GM18511 (cell line): ENCODE results near the gene GPHN.
"Not testable (repeated sequence)": the region's sequence is repeated elsewhere in the genome, so short reads cannot be mapped to it uniquely, and the experiment has no call there.

Experiments used
- ATAC-seq: cut with Tn5 transposase; IDR thresholded peaks from one replicate; pipeline ENCODE4 v1.9.1; 2021; ENCODE audit warnings: mild to moderate bottlenecking, moderate library complexity; ENCODE audit not compliant: unreplicated experiment

Gene GPHN

DNA sequence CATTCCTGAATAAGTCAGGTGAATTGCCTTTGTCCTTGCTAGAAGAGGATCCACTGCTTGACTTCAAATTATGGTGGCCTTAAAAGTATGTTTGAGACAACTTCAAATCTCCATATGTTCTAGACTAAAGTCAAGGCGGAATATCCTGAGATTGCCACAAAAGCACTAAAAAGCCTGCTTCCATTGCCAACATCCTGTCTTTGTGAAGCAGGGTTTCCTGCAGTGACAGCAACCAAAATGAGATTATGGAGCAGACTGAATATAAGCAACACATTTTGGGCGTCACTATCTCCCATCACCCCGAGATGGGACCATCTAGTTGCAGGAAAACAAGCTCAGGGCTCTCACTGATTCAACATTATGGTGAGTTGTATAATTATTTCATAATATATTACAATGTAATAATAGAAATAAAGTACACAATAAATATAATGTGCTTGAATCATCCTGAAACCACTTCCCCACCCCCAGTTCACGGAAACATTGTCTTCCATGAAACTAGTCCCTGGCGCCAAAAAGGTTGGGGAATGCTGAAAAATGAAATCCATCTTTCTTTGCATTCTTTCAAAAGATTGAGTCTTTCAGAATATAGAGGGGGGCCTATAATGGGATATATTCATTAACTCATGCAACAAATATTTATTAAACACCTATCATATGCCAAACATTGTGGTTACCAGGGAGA lies 143.7 kb downstream of the GPHN start:
- no peak for ATAC-seq

- no peak for ATAC-seq
Observed at GRCh38 chr14:66652525-66653106, 144.7 kb downstream of the GPHN start.

DNA sequence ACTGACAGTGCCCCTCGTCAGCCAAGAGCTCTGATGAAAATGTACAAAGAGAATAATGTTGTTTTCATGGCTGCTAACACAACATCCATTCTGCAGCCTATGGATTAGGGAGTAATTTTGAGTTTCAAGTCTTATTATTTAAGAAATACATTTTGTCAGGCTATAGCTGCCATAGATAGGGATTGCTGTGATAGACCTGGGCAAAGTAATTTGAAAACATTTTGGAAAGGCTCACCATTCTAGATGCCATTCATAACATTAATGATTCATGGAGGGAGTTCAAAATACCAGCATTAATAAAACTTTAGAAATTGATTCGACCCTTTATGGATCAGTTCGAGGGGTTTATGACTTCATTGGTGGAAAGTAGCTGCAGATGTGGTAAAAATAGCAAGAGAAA lies 149.8 kb downstream of the GPHN start:
- ATAC-seq, result no peak

GRCh38 chr14:66662374-66662773 lies 154.4 kb downstream of the GPHN start:
- ATAC-seq, result no peak

GRCh38 chr14:66677780-66678179 lies 169.8 kb downstream of the GPHN start:
- ATAC-seq, result no peak

DNA sequence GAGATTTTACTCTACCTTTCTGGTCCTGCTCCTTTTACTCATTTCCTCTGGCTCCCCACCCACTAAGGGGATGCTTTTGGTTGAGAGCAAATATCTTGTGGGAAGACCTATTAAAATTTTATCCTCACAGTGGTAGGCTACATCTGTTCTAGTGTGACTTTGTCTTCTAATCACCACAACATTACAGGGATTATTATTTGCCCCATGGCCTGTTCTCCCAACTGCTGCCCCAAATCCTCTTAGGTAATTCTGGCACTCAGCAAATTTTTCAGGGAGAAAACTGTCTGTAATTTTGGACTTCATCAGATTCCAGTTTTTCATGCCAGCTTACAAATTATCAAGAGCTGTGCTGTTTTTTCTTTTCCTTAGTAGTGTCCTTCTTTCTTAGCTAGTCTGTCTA lies 172.3 kb downstream of the GPHN start:
- no peak for ATAC-seq

GRCh38 chr14:66696326-66696725 lies 188.4 kb downstream of the GPHN start:
- ATAC-seq, result no peak

GRCh38 chr14:66698503-66698902 lies 190.6 kb downstream of the GPHN start:
- no peak for ATAC-seq

DNA sequence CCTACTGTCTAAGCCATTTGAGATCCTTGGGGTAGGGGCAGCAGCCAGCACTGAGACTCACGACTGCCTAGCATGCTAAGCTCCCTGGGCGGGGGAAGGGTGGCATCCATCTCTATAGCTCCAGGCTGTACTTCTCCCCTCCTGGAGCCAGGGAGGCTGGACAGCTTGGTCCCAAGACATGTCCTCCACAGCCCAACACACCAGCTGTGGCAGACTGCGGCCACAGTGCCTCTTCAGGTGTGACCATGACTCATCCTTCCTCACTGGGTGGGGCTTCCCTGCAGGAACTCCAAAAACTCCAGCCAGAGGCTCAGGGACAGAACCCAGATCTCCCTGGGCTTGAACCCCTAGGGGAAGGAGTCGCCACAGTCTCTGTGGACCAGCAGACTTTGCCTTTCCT lies 193.9 kb downstream of the GPHN start:
- no peak for ATAC-seq

GRCh38 chr14:66708267-66708666 lies 200.3 kb downstream of the GPHN start:
- no peak for ATAC-seq

DNA sequence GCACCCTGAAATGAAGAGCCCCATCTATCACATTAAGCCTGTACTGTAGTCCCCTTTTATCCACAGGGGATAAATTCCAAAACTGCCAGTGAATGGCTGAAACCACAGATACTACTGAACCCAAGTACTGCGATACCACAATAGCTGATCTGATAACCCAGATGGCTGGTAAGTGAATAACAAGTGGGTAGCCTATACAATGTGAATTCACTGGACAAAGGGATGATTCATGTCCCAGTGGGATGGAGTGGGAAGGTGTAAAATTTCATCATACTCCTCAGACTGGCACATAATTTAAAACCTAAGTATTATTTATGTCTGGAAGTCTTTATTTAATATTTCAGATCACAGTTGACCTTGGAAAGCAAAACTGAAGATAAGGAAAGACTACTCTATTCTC lies 201.3 kb downstream of the GPHN start:
- ATAC-seq, result no peak

DNA sequence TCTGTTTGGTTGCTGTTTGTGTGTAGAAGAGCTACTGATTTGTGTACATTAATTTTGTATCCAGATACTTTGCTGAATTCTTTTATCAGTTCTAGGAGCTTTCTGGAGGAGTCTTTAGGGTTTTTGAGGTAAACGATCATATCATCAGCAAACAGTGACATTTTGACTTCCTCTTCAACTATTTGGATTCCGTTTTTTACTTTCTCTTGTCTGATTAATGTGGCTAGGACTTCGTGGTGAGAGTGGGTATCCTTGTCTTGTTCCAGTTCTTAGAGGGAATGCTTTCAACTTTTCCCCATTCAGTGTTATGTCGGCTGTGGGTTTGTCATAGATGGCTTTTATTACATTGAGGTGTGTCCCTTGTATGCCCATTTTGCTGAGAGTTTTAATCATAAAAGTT lies 206.3 kb downstream of the GPHN start:
- not testable (repeated sequence) for ATAC-seq

DNA sequence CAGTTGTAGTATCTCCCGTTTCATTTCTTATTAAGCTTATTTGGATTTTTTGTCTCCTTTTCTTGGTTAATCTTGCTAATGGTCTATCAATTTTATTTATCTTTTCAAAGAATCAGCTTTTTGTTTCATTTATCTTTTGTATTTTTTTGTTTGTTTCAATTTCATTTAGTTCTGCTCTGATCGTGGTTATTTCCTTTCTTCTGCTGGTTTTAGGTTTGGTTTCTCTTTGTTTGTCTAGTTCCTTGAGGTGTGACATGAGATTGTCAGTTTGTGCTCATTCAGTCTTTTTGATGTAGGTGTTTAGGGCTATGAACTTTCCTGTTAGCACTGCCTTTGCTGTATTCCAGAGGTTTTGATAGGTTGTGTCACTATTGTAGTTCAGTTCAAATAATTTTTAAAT lies 207.4 kb downstream of the GPHN start:
- ATAC-seq, result not testable (repeated sequence)

DNA sequence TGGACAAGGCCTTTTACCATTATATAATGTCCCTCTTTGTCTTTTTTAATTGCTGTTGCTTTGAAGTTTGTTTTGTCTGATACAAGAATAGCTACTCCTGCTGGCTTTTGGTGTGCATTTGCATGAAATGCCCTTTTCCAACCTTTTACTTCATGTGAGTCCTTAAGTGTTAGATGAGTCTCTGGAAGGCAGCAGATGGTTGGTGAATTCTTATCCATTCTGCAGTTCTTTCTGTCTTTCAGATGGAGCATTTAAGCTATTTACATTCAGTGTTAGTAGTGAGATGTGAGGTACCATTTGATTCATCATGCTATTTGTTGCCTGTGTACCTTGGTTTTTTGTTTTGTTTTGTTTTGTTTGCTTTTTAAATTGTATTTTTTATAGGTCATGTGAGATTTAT lies 208.3 kb downstream of the GPHN start:
- ATAC-seq, result no peak

- ATAC-seq, result no peak
Observed at GRCh38 chr14:66717561-66718140, 209.7 kb downstream of the GPHN start.

DNA sequence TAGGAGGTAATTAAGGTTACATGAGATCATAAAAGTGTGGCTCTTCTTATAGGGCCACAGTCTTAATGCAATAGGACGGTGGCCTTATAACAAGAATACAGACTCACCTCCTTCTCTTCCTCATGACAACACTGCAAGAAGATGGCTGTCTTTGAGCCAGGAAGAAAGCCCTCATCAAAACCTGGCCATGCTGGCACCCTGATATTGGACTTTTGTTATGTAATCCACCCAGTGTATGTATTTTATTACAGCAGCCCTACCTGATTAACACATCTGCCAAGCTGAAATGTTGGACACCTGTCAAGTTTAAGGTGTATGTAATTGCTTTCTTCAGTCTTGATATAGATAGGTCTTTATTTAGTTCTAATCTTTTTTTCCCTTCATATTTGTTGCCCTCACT lies 217.0 kb downstream of the GPHN start:
- ATAC-seq, result no peak

DNA sequence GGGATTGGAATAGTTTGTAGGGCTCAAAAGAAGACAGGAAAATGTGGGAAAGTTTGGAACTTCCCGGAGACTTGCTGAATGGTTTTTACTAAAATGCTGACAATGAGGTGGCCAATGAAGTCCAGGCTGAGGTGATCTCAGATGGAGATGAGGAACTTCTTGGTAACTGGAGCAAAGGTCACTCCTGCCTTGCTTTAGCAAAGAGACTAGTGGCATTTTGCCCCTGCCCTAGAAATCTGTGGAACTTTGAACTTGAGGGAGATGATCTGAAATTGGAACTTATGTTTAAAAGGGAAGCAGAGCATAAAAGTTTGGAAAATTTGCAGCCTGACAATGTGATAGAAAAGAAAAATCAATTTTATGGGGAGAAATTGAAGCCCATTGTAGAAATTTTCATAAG lies 223.4 kb downstream of the GPHN start:
- not testable (repeated sequence) for ATAC-seq

DNA sequence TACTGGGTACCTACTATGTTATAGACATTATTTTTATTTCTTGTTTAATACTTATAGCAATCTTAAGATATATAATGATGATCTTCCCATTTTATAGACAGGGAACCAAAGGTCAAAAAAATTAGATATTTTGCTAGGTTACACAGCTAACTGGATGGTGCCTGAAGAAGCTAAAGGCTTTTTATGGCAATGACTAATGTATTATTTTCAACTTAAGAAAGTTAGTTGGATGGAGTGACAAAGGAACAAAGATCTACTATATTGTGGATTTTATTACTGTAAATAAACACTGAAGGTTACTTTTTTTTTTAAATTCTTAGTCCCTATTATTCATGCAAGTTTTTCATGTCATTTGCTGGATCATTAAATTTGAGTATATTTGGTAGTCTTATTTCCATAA lies 227.9 kb downstream of the GPHN start:
- no peak for ATAC-seq

DNA sequence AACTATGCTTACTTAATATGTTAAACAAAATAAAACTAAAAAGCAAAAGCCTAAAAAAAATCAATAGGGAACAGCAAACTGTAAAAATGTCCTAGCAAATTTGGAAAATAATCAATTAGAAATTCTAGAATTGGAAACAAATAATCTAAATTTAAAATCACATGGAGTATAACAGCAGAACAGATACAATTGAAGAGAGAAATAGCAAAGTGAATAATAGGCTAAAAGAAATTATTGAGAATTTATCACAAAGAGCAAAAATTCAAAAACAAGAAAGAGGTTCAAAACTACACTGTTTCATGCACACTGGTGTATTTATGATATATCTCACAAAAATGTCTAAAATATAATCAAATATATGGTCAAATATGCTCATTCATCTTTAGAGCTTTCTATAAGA lies 231.9 kb downstream of the GPHN start:
- ATAC-seq, result no peak

- no peak for ATAC-seq
Observed at GRCh38 chr14:66745078-66745477, 237.1 kb downstream of the GPHN start.

DNA sequence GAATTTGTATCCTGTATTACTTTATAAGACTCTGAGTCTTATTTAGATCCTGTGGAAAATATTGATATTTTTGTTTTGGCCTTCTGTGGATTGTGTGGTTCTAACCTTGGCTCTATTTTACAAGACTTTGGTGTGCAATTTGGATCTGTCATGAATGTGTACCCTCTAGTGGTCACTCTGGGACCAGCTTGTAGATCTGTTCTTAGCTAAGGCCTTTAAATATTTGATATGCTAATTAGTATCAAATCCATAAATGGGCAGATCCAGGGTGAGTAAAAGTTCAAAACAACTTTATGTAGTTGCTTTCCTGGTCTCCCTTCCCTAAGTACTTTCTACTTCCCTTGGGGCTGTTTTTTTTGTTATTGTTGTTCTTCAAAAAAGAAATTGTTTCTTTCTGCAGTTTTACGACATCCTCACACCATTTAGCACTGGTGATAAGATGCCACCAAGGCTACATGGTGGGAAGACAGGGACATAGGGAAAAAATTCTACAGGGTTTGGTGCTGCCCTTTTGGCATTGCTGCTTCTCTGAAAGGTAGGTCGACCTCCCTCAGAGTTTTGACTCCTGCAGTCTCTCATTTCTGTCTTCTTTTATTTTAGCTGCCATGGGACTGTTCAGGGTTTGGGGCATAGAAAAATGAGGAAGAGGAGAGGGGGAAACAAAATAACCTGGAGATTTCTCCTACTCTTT lies 238.5 kb downstream of the GPHN start:
- ATAC-seq, result no peak

DNA sequence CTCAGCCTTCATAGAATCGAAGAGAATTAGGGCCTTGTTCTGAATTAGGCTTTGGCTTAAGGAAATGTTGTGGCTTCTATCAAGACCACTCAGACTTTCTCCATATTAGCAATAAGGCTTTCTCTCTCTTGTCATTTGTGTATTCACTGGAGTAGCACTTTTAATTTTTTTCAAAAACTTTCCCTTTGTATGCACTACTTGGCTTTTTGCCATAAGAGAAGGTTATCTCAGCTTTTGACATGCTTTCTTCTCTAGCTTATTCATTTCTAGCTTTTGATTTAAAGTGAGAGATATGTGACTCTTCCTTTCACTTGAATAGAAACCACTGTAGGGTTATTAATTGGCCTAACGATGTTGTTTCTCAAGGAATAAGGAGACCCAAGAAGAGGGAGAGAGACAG lies 244.2 kb downstream of the GPHN start:
- peak; percentile 83 for ATAC-seq
